IgD-negative memory B cell (primary cell): ENCODE data around the gene TFAP2C. TPM values are rescaled to one million over a fixed set of nuclear protein-coding genes. Genes with fewer than 3 reads are reported as not detected.
"Not testable (repeated sequence)": the region's sequence is repeated elsewhere in the genome, so short reads cannot be mapped to it uniquely, and the experiment has no call there.

Source experiments
- H3K27ac Mint-ChIP-seq, 3 donors: one replicate each; pipeline ENCODE4 v1.8.0; 2020 to 2022; ENCODE audit warnings: mild to moderate bottlenecking in 3 of 3, mixed read lengths in 3 of 3, moderate library complexity in 1 of 3
- H3K27me3 Mint-ChIP-seq: one replicate; pipeline ENCODE4 v1.8.0; 2021; ENCODE audit warnings: mixed read lengths
- H3K36me3 Mint-ChIP-seq: one replicate; pipeline ENCODE4 v1.8.0; 2020; ENCODE audit warnings: mild to moderate bottlenecking, mixed read lengths
- H3K4me1 Mint-ChIP-seq, 3 donors: one replicate each; pipeline ENCODE4 v1.8.0; 2020 to 2022; ENCODE audit warnings: mixed read lengths in 3 of 3, mild to moderate bottlenecking in 1 of 3
- H3K4me3 Mint-ChIP-seq, 4 donors: one replicate each; pipeline ENCODE4 v1.8.0; 2020 to 2022; ENCODE audit warnings: mild to moderate bottlenecking in 4 of 4, mixed read lengths in 4 of 4, moderate library complexity in 3 of 4
- H3K9me3 Mint-ChIP-seq, 3 donors: one replicate each; pipeline ENCODE4 v1.8.0; 2020 to 2021; ENCODE audit warnings: mixed read lengths in 3 of 3, mild to moderate bottlenecking in 1 of 3
- polyA plus RNA-seq: library from polyadenylated mRNA; unstranded; fragments of 300-500 nt; fragmentation: Illumina TruSeq; gene quantifications from one replicate; pipeline ENCODE4 v1.2.3, GENCODE V29; 2021

Gene TFAP2C
- polyA plus RNA-seq, 1 donor from 2014 or later: not detected

DNA sequence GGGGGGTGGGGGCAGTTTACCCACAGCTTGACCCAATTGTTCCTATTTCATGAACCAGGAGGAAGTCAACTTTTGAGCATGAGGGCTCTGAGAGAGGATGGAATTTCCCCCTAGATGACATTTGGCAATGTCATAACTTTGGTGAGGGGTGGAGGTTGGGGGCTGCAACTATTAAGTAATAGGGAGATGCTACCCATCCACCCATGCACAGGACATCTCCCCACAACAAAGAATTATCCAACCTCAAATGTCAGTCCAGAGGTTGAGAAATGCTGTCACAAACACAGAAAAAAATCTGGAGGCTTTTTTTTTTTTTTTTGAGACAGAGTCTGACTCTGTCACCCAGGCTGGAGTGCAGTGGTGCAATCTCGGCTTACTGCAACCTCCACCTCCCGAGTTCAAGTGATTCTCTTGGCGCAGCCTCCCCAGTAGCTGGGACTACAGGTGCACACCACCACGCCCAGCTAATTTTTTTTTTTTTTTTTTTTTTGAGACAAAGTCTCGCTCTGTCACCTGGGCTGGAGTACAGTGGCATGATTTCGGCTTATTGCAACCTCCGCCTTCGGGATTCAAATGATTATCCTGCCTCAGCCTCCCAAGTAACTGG is 29.3 kb downstream of the TFAP2C start:
- not testable (repeated sequence) for H3K9me3 Mint-ChIP-seq, H3K4me3 Mint-ChIP-seq, H3K36me3 Mint-ChIP-seq, H3K27ac Mint-ChIP-seq, H3K4me1 Mint-ChIP-seq, H3K27me3 Mint-ChIP-seq

DNA sequence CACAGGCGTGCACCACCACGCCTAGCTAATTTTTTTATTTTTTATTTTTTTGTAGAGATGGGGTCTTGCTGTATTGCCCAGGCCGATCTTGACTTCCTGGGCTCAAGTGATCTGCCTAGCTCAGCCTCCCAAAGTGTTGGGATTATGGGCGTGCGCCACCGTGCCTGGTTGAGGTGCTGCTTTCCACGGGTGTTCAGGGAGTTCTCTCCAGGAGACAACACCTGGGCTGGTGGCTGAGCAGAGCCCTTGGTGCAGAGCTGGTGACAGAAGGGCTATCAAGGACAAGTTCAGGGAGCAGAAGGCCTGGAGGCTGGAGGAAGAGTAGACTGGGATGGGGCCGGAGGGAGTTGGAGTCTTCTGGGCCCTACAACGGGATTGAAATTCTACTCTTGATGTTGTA is 34.6 kb downstream of the TFAP2C start:
- no peak overlapping the region for H3K4me3 Mint-ChIP-seq
- H3K9me3 Mint-ChIP-seq: no peaks in the 10 kb centered on the region

GRCh38 chr20:56664796-56665195 is 35.7 kb downstream of the TFAP2C start:
- Mint-ChIP-seq H3K4me1 (no peaks in the 10 kb centered on the region), H3K27ac (no peak overlapping the region), H3K27me3 (no peaks in the 10 kb centered on the region), H3K9me3 (no peaks in the 10 kb centered on the region), H3K36me3 (no peaks in the 10 kb centered on the region), H3K4me3 (no peak overlapping the region)

More for the DNA sequence above, 34.6 kb downstream of the TFAP2C start:
- H3K27ac Mint-ChIP-seq: no peak overlapping the region
- H3K27me3 Mint-ChIP-seq: no peaks in the 10 kb centered on the region
- no peaks in the 10 kb centered on the region for H3K4me1 Mint-ChIP-seq
- H3K36me3 Mint-ChIP-seq: no peaks in the 10 kb centered on the region

GRCh38 chr20:56665806-56666205 is 36.7 kb downstream of the TFAP2C start:
- no peaks in the 10 kb centered on the region for H3K9me3 Mint-ChIP-seq
- no peak overlapping the region for H3K27ac Mint-ChIP-seq
- no peak overlapping the region for H3K4me3 Mint-ChIP-seq
- no peaks in the 10 kb centered on the region for H3K36me3 Mint-ChIP-seq
- H3K27me3 Mint-ChIP-seq: no peaks in the 10 kb centered on the region
- H3K4me1 Mint-ChIP-seq: no peaks in the 10 kb centered on the region

DNA sequence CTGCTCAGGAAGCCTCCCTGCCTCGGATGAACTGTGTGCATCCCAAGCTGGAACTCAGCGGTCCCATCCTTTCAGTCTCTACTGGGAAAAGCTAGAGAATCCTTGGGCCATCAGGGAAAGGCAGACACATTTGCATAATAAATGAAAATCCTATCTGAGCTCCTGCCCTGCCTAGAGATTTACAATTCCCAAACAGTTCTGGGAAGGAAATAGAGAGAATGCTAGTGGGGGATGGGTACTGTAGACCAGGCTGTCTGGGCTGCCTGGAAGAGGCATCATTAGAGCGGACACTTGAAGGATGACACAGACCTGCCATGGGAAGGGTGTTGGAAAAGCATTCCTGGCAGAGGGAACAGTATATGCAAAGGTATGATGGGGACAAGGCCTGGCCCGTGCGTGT is 44.3 kb downstream of the TFAP2C start:
- Mint-ChIP-seq H3K4me3 (peak overlapping the region in 1 of 4 donors; percentile 47), H3K36me3 (no peaks in the 10 kb centered on the region), H3K27me3 (no peaks in the 10 kb centered on the region), H3K27ac (peak overlapping the region in 1 of 3 donors; percentile 46), H3K9me3 (no peaks in the 10 kb centered on the region), H3K4me1 (no peaks in the 10 kb centered on the region)

DNA sequence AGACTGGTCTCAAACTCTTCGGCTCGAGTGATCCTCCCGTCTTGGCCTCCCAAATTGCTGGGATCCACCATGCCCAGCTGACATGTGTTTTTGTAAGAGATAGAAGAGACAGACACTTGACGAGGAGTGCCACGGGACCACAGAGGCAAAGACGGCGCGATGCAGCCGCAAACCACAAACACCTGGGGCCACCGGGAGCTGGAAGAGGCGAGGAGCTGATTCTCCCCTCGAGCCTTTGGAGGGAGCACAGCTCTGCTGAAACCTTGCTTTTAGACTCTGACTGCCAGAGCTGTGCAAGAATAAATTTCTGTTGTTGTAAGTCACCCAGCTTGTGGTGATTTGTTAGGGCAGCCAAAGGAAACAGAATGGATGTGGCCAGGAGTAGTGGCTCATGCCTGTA is 46.9 kb downstream of the TFAP2C start:
- H3K36me3 Mint-ChIP-seq: no peaks in the 10 kb centered on the region
- no peaks in the 10 kb centered on the region for H3K4me1 Mint-ChIP-seq
- no peak overlapping the region for H3K27ac Mint-ChIP-seq
- no peak overlapping the region for H3K4me3 Mint-ChIP-seq
- H3K27me3 Mint-ChIP-seq: peaks cover 4% of the 10 kb centered on the region
- H3K9me3 Mint-ChIP-seq: no peaks in the 10 kb centered on the region

GRCh38 chr20:56676679-56677078 is 47.6 kb downstream of the TFAP2C start:
- H3K27ac Mint-ChIP-seq: no peak overlapping the region
- no peaks in the 10 kb centered on the region for H3K4me1 Mint-ChIP-seq
- no peaks in the 10 kb centered on the region for H3K9me3 Mint-ChIP-seq
- no peak overlapping the region for H3K4me3 Mint-ChIP-seq
- peaks cover 4% of the 10 kb centered on the region for H3K27me3 Mint-ChIP-seq
- H3K36me3 Mint-ChIP-seq: no peaks in the 10 kb centered on the region

DNA sequence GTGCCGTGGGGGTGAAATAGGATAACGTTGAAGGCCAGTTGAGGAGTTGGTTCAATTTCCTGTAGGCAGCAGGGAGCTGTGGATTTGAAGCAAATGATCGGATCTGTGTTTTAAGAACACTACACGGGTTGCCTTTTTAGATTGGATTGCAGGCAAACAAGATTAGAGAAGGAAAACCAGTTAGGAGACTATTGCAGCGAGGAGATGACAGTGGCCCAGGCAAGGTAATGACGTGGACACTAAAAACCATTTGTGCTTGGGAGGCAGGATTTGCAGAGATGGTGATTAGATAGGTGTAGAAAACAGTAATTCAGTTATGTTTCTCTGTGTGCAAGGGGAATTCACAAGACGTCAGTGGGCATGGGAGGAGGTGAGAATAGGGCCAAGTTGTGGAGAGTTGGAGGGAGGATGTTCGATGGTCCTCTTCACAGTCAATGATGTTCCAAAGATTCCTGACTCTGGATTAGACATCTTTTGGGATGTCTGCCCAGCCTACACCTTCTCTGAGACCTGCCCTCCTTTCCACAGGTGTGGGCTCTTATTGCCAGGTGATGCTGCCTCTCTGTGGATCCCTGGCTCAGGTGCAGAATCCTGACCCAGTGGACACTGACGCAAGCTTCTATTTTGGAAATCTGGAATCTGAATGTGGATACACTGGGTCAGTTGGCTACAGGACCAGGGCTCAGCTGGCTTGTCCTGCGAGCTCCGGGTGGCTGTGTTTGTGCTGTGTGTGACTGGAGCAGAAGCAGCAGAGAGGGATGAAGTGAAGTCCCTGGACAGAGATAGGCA is 54.2 kb downstream of the TFAP2C start:
- Mint-ChIP-seq H3K4me1 (no peaks in the 10 kb centered on the region), H3K27ac (no peak overlapping the region), H3K4me3 (no peak overlapping the region), H3K36me3 (no peaks in the 10 kb centered on the region), H3K9me3 (no peaks in the 10 kb centered on the region), H3K27me3 (peaks cover 9% of the 10 kb centered on the region)

GRCh38 chr20:56685879-56686278 is 56.8 kb downstream of the TFAP2C start:
- H3K27ac Mint-ChIP-seq: peak overlapping the region in 1 of 3 donors; percentile 35
- peaks cover 7% of the 10 kb centered on the region for H3K27me3 Mint-ChIP-seq
- no peaks in the 10 kb centered on the region for H3K36me3 Mint-ChIP-seq
- H3K4me3 Mint-ChIP-seq: no peak overlapping the region
- H3K4me1 Mint-ChIP-seq: no peaks in the 10 kb centered on the region
- H3K9me3 Mint-ChIP-seq: peaks cover 0 to 1% (median 0%) of the 10 kb centered on the region in 3 donors

GRCh38 chr20:56687061-56687460 is 58.0 kb downstream of the TFAP2C start:
- H3K36me3 Mint-ChIP-seq: no peaks in the 10 kb centered on the region
- H3K4me1 Mint-ChIP-seq: no peaks in the 10 kb centered on the region
- no peak overlapping the region for H3K27ac Mint-ChIP-seq
- no peak overlapping the region for H3K4me3 Mint-ChIP-seq
- peaks cover 0 to 1% (median 0%) of the 10 kb centered on the region in 3 donors for H3K9me3 Mint-ChIP-seq
- H3K27me3 Mint-ChIP-seq: peaks cover 7% of the 10 kb centered on the region

GRCh38 chr20:56688106-56688505 is 59.0 kb downstream of the TFAP2C start:
- H3K4me3 Mint-ChIP-seq: no peak overlapping the region
- H3K27me3 Mint-ChIP-seq: peaks cover 3% of the 10 kb centered on the region

More at GRCh38 chr20:56688106-56688505, 59.0 kb downstream of the TFAP2C start:
- Mint-ChIP-seq H3K9me3 (peaks cover 2% of the 10 kb centered on the region in 3 donors), H3K4me1 (no peaks in the 10 kb centered on the region), H3K27ac (no peak overlapping the region), H3K36me3 (no peaks in the 10 kb centered on the region)

Other genes with a start within 250 kb of the TFAP2C start
- 0.95 TPM for gene AURKA, start 237.1 kb upstream of the TFAP2C start, polyA plus RNA-seq
- 29.1 TPM for gene CSTF1, start 236.7 kb upstream of the TFAP2C start, polyA plus RNA-seq
- gene CASS4, start 217.0 kb upstream of the TFAP2C start, polyA plus RNA-seq: 0.34 TPM
- gene RTF2, start 160.7 kb upstream of the TFAP2C start, polyA plus RNA-seq: 130 TPM
- not detected for gene FAM209A, start 104.6 kb upstream of the TFAP2C start, polyA plus RNA-seq
- gene FAM209B, start 96.1 kb upstream of the TFAP2C start, polyA plus RNA-seq: 0.38 TPM